Transverse colon (tissue), 4 donors: ENCODE measurements around the gene AMIGO3. TPM values are rescaled to one million over a fixed set of nuclear protein-coding genes. Genes with fewer than 3 reads are reported as not detected.

ENCODE experiments used
- DNase-seq: peaks from one replicate; pipeline ENCODE4 v3.0.0-alpha.2; 2019
- H3K27ac ChIP-seq, 4 donors: fragments of 200-600 bp; sonication (generic); 2 replicates each; pipeline ENCODE4 v1.5.1; 2016 to 2018; ENCODE audit warnings: inconsistent platforms in 4 of 4
- H3K27me3 ChIP-seq: fragments of 200-600 bp; sonication (generic); 2 replicates; pipeline ENCODE4 v1.5.1; 2017; ENCODE audit warnings: inconsistent platforms
- H3K36me3 ChIP-seq, 4 donors: fragments of 200-600 bp; sonication (generic); 2 replicates each; pipeline ENCODE4 v1.5.1; 2017 to 2019; ENCODE audit warnings: inconsistent platforms in 4 of 4
- H3K4me1 ChIP-seq, 4 donors: fragments of 200-600 bp; sonication (generic); 2 replicates each; pipeline ENCODE4 v1.5.1; 2017 to 2020; ENCODE audit warnings: inconsistent platforms in 4 of 4
- H3K4me3 ChIP-seq, 4 donors: fragments of 200-600 bp; sonication (generic); 1 replicate in 1 of 4; 2 replicates in 3 of 4; pipeline versions ENCODE4 v1.5.1 to v1.6.1; 2017 to 2019; ENCODE audit warnings: inconsistent platforms in 4 of 4
- H3K9me3 ChIP-seq, 2 donors: fragments of 200-600 bp; sonication (generic); 2 replicates each; pipeline ENCODE4 v1.5.1; 2017 to 2019; ENCODE audit warnings: inconsistent platforms in 2 of 2
- CTCF ChIP-seq, 5 experiments: fragments of 200-600 bp in 3 of 5; fragments of 450-650 bp in 2 of 5; sonication (generic) in 3 of 5; IDR thresholded peaks; 1 replicate in 2 of 5; 2 replicates in 3 of 5; pipeline ENCODE4 v1.5.1; 2016 to 2017; ENCODE audit warnings: antibody characterized with exemption in 5 of 5, inconsistent platforms in 3 of 5, mild to moderate bottlenecking in 2 of 5, moderate library complexity in 1 of 5
- EP300 ChIP-seq: sonication (generic); formaldehyde crosslinking; IDR thresholded peaks from one replicate; pipeline ENCODE4 v1.6.1; 2017; ENCODE audit warnings: antibody characterized with exemption, low read depth
- POLR2A ChIP-seq: fragments of 450-650 bp; IDR thresholded peaks from one replicate; pipeline ENCODE4 v1.6.1; 2016; ENCODE audit warnings: antibody characterized with exemption, mild to moderate bottlenecking, moderate library complexity
- POLR2AphosphoS5 ChIP-seq, 3 donors: sonication (generic); formaldehyde crosslinking; IDR thresholded peaks; one replicate each; pipeline ENCODE4 v1.6.1; 2016; ENCODE audit warnings: antibody characterized with exemption in 3 of 3
- WGBS, 2 donors: methylation state at CpG; one replicate each; pipeline ENCODE4 v1.1.5; 2018; ENCODE audit warnings: low coverage in 1 of 2; 5-methylcytosine and 5-hydroxymethylcytosine counted together
- in situ Hi-C, 4 donors: fragments of 200-750 bp; cut with MboI; loops; one replicate each; pipeline versions ENCODE4 v1.15.0 to v1.15.1; 2017; ENCODE audit warnings: low sequenced_read_pairs in 3 of 4, low pct_ligation_motif_present in 1 of 4, low pct_unique_long_range_greater_than_20kb in 1 of 4
- intact Hi-C: fragments of 100-400 bp; cut with DNase I; formaldehyde crosslinking; loops from one replicate; pipeline ENCODE4 v1.15.1; 2023; ENCODE audit warnings: low total_unique reads
- total RNA-seq, 4 donors: library from RNA; depleted of rRNA; stranded (reverse); fragments of >200 nt; gene quantifications; one replicate each; pipeline ENCODE4 v1.1.0, GENCODE V29; 2016

AMIGO3 gene
- total RNA-seq, 4 donors from 2014 or later: 0.68 to 0.79 TPM; not detected in 2

GRCh38 chr3:49703956-49704355 lies 15.5 kb downstream of the AMIGO3 start:
- TF ChIP-seq POLR2A: no peak
- no peak for TF ChIP-seq POLR2AphosphoS5 (IDR thresholded peaks at IDR 0.05)
- no peak for TF ChIP-seq EP300
- no peak for TF ChIP-seq CTCF (IDR thresholded peaks at IDR 0.05)
- DNase-seq: no peak
- no peaks in the 10 kb centered on the region for H3K27me3 ChIP-seq
- intact Hi-C loops (loop anchor here (10.0 kb wide), 2 partner anchors 141 to 201 kb away; partner anchors contain the start of gene MST1R), in situ Hi-C loops (loop anchor here in 1 of 4 donors (10.0 kb wide), 1 partner anchor 141 kb away; no protein-coding TSS in a partner anchor)
- no peaks in the 10 kb centered on the region for H3K9me3 ChIP-seq
- H3K36me3 ChIP-seq: no peaks in the 10 kb centered on the region
- H3K4me3 ChIP-seq: no peak overlapping the region
- 93 to 98% methylated on average over 6 to 7 of the region's 7 CpGs for WGBS, 2 donors
- H3K4me1 ChIP-seq: no peaks in the 10 kb centered on the region
- H3K27ac ChIP-seq: no peak overlapping the region

- H3K27me3 ChIP-seq: no peaks in the 10 kb centered on the region
- TF ChIP-seq POLR2A: no peak
- TF ChIP-seq EP300: no peak
- no peak for TF ChIP-seq POLR2AphosphoS5 (IDR thresholded peaks at IDR 0.05)
- TF ChIP-seq CTCF (IDR thresholded peaks at IDR 0.05): peak; percentile 71 to 85 (median 83)
- H3K9me3 ChIP-seq: no peaks in the 10 kb centered on the region
- no peak overlapping the region for H3K27ac ChIP-seq
- no peaks in the 10 kb centered on the region for H3K36me3 ChIP-seq
- no peaks in the 10 kb centered on the region for H3K4me1 ChIP-seq
- 58% methylated on average over 14 of the region's 14 CpGs; no CpG with 5 or more reads in 1 of the 2 donors for WGBS, 2 donors
- in situ Hi-C loops (loop anchor here in 1 of 4 donors (10.0 kb wide), 1 partner anchor 141 kb away; no protein-coding TSS in a partner anchor), intact Hi-C loops (loop anchor here (10.0 kb wide), 2 partner anchors 141 to 201 kb away; partner anchors contain the start of gene MST1R)
- peak; percentile 69 for DNase-seq
- no peak overlapping the region for H3K4me3 ChIP-seq
These were observed 16.0 kb downstream of the AMIGO3 start for GRCh38 chr3:49703443-49703927.

- in situ Hi-C loops: loop anchor here in 1 of 4 donors (10.0 kb wide), 1 partner anchor 142 kb away; no protein-coding TSS in a partner anchor
- Histone ChIP-seq H3K9me3 (no peaks in the 10 kb centered on the region), H3K27me3 (no peaks in the 10 kb centered on the region), H3K27ac (no peak overlapping the region), H3K4me1 (no peaks in the 10 kb centered on the region), H3K36me3 (peaks cover 0 to 6% (median 0%) of the 10 kb centered on the region in 4 donors), H3K4me3 (no peak overlapping the region)
- intact Hi-C loops: loop anchor here (10.0 kb wide), 2 partner anchors 142 to 202 kb away; partner anchors contain the start of gene MST1R
- 93% methylated on average over 11 of the region's 11 CpGs; no CpG with 5 or more reads in 1 of the 2 donors for WGBS, 2 donors
- DNase-seq: no peak
- no peak for TF ChIP-seq POLR2A
These were observed 16.8 kb downstream of the AMIGO3 start for GRCh38 chr3:49702672-49703071.

- in situ Hi-C loops: loop anchor here in 1 of 4 donors (10.0 kb wide), 1 partner anchor 143 kb away; no protein-coding TSS in a partner anchor
These were observed 18.0 kb downstream of the AMIGO3 start for GRCh38 chr3:49701388-49702077.

More at GRCh38 chr3:49701388-49702077, 18.0 kb downstream of the AMIGO3 start:
- DNase-seq: no peak
- Histone ChIP-seq H3K36me3 (peaks cover 0 to 10% (median 0%) of the 10 kb centered on the region in 4 donors), H3K27me3 (no peaks in the 10 kb centered on the region), H3K4me1 (no peaks in the 10 kb centered on the region), H3K4me3 (no peak overlapping the region), H3K27ac (no peak overlapping the region), H3K9me3 (no peaks in the 10 kb centered on the region)
- intact Hi-C loops: loop anchor here (10.0 kb wide), 2 partner anchors 143 to 203 kb away; partner anchors contain the start of gene MST1R
- 90 to 100% methylated on average over 1 to 21 of the region's 21 CpGs for WGBS, 2 donors
- TF ChIP-seq CTCF (IDR thresholded peaks at IDR 0.05): peak in 3 of 5 experiments; percentile 19 to 34 (median 26)
- TF ChIP-seq POLR2A: no peak
